Jurkat, Clone E6-1 (cell line): Measurements from ENCODE around the gene BAHCC1.

Experiments used
- DNase-seq: peaks from one replicate; pipeline ENCODE4 v3.0.0-alpha.2; 2011; ENCODE audit warnings: low read depth, low spot score
- H3K4me3 ChIP-seq: 2 replicates; pipeline ENCODE4 v1.5.1; 2011; ENCODE audit warnings: mild to moderate bottlenecking, low read length, control low read depth, moderate library complexity

The BAHCC1 gene

GRCh38 chr17:81513372-81513752 is 118.1 kb downstream of the BAHCC1 start:
- H3K4me3 ChIP-seq: peak overlapping the region; percentile 33
- no peak for DNase-seq

- no peak for DNase-seq
Measured at GRCh38 chr17:81513753-81514488, 118.7 kb downstream of the BAHCC1 start.

DNA sequence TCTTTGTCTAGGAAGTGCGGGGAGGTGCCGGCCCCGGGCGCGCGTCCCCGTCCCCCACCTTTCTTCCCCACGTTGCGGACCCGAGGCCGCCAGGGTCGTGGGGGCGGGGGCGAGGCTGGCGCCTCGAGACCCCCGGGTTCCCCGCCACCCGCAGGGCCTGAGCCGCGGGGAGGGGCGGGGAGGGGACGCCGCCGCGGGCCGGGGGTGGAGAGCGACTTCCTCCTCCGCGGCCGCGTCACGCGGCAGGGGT is 119.2 kb downstream of the BAHCC1 start:
- no peak overlapping the region for H3K4me3 ChIP-seq
- no peak for DNase-seq

More at GRCh38 chr17:81513753-81514488, 118.7 kb downstream of the BAHCC1 start:
- no peak overlapping the region for H3K4me3 ChIP-seq

- no peak for DNase-seq
- H3K4me3 ChIP-seq: no peak overlapping the region
Measured at GRCh38 chr17:81514739-81515529, 119.7 kb downstream of the BAHCC1 start.

DNA sequence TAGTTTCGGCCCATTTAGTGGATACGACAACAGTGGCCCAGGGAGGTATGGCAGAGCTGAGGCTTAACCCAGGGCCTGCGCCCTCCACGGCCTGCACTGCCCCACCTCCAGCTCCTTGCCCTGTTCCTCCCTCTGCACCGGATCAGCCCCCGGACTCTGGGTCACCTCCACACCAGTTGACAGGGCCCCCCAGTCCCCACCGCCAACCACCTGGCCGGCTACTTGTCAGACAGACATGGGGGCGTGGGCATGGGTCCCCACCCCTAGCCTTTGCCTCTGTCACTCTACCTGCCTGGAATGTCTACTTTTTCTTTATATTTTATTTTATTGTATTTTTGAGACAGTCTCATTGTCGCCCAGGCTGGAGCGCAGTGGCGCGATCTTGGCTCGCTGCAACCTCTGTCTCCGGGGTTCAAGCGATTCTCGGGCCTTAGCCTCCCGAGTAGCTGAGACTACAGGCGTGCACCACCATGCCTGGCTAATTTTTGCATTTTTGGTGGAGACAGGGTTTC is 120.3 kb downstream of the BAHCC1 start:
- DNase-seq: no peak
- no peak overlapping the region for H3K4me3 ChIP-seq
